IMR-90 (cell line): ENCODE measurements around the gene NOX3. TPM values are rescaled to one million over a fixed set of nuclear protein-coding genes. Genes with fewer than 3 reads are reported as not detected.
"Not testable (repeated sequence)": the region's sequence is repeated elsewhere in the genome, so short reads cannot be mapped to it uniquely, and the experiment has no call there.

Experiments
- ATAC-seq: fragments of 200-7000 bp; cut with Tn5 transposase; 2 replicates; pipeline ENCODE4 v1.9.1; 2020; ENCODE audit warnings: low read depth, mild to moderate bottlenecking, moderate library complexity
- BruUV-seq: library from RNA; stranded (reverse); fragments of 400-500 nt; replicated peaks from 2 replicates; lab custom pipeline; 2021; lab: Mats Ljungman, UMichigan
- CTCF ChIA-PET: fragments of 300-600 bp; formaldehyde crosslinking; extraction: SDS; loops from one replicate; lab custom pipeline; 2021; ENCODE audit warnings: antibody characterized with exemption; lab: Yijun Ruan, JAX
- POLR2A ChIA-PET: fragments of 300-600 bp; sonication (Branson Sonifier 250); formaldehyde crosslinking; loops from one replicate; lab custom pipeline; 2022; ENCODE audit warnings: antibody characterized with exemption; ENCODE audit not compliant: unreplicated experiment; lab: Charles Lee
- DNase-seq: peaks from one replicate; pipeline ENCODE4 v3.0.0; 2013
- H2AFZ ChIP-seq: replicated peaks from 2 replicates; pipeline ENCODE3; 2013; ENCODE audit warnings: low read length, mild to moderate bottlenecking; ENCODE audit not compliant: poor library complexity
- H2AK5ac ChIP-seq: 2 replicates; pipeline ENCODE4 v1.6.1; 2013; ENCODE audit warnings: low read depth, low read length, inconsistent platforms
- H2AK9ac ChIP-seq: replicated peaks from 2 replicates; pipeline ENCODE3; 2013; ENCODE audit warnings: mild to moderate bottlenecking, low read depth, low read length, moderate library complexity; ENCODE audit not compliant: poor library complexity
- H2BK120ac ChIP-seq: 2 replicates; pipeline ENCODE4 v1.6.1; 2013; ENCODE audit warnings: low read depth, low read length, inconsistent platforms
- H2BK15ac ChIP-seq: 3 replicates; pipeline ENCODE4 v1.6.1; 2013; ENCODE audit warnings: low read depth, low read length, inconsistent platforms
- H2BK20ac ChIP-seq: 2 replicates; pipeline ENCODE4 v1.6.1; 2013; ENCODE audit warnings: low read depth, mild to moderate bottlenecking, inconsistent platforms, low read length, moderate library complexity
- H2BK5ac ChIP-seq: 2 replicates; pipeline ENCODE4 v1.6.1; 2013; ENCODE audit warnings: mild to moderate bottlenecking, low read depth, low read length, inconsistent platforms; ENCODE audit not compliant: poor library complexity, severe bottlenecking
- H3K14ac ChIP-seq: replicated peaks from 2 replicates; pipeline ENCODE4 v1.6.1; 2013; ENCODE audit warnings: low read depth, low read length, inconsistent platforms
- H3K18ac ChIP-seq: 2 replicates; pipeline ENCODE4 v1.6.1; 2013; ENCODE audit warnings: low read depth, low read length, control low read depth
- H3K23ac ChIP-seq: 2 replicates; pipeline ENCODE4 v1.6.1; 2013; ENCODE audit warnings: low read depth, low read length, inconsistent platforms
- H3K27ac ChIP-seq: 2 replicates; pipeline ENCODE4 v1.5.1; 2013; ENCODE audit warnings: mild to moderate bottlenecking, control low read depth, low read length; ENCODE audit not compliant: insufficient read depth
- H3K27me3 ChIP-seq: 2 replicates; pipeline ENCODE4 v1.6.1; 2013; ENCODE audit warnings: low read length; ENCODE audit not compliant: control insufficient read depth, insufficient read depth
- H3K36me3 ChIP-seq: 2 replicates; pipeline ENCODE4 v1.6.1; 2013; ENCODE audit warnings: low read length, mixed read lengths; ENCODE audit not compliant: control insufficient read depth, insufficient read depth
- H3K4ac ChIP-seq: 2 replicates; pipeline ENCODE4 v1.6.1; 2013; ENCODE audit warnings: low read depth, low read length, inconsistent platforms
- H3K4me1 ChIP-seq: 2 replicates; pipeline ENCODE4 v1.6.1; 2013; ENCODE audit warnings: low read length, mixed read lengths; ENCODE audit not compliant: control insufficient read depth, insufficient read depth
- H3K4me2 ChIP-seq: 2 replicates; pipeline ENCODE4 v1.6.1; 2013; ENCODE audit warnings: low read depth, mild to moderate bottlenecking, control low read depth, low read length, moderate library complexity
- H3K4me3 ChIP-seq: 2 replicates; pipeline ENCODE4 v1.5.1; 2013; ENCODE audit warnings: low read depth, mild to moderate bottlenecking, control low read depth, low read length, moderate library complexity; ENCODE audit not compliant: insufficient read depth
- H3K56ac ChIP-seq: 2 replicates; pipeline ENCODE4 v1.6.1; 2013; ENCODE audit warnings: low read length, inconsistent platforms; ENCODE audit not compliant: insufficient read depth; ENCODE audit errors: extremely low read depth
- H3K79me1 ChIP-seq, 2 experiments: 2 replicates each; pipeline ENCODE4 v1.6.1; 2013; ENCODE audit warnings: low read length in 2 of 2, inconsistent platforms in 1 of 2, low read depth in 1 of 2
- H3K9ac ChIP-seq: 2 replicates; pipeline ENCODE4 v1.6.1; 2013; ENCODE audit warnings: low read depth, low read length, control low read depth
- H3K9me1 ChIP-seq: 2 replicates; pipeline ENCODE4 v1.6.1; 2013; ENCODE audit warnings: low read length, inconsistent platforms; ENCODE audit not compliant: insufficient read depth
- H3K9me3 ChIP-seq: 2 replicates; pipeline ENCODE4 v1.6.1; 2013; ENCODE audit warnings: low read length; ENCODE audit not compliant: control insufficient read depth, insufficient read depth
- H4K20me1 ChIP-seq: 2 replicates; pipeline ENCODE4 v1.6.1; 2013; ENCODE audit warnings: low read length, inconsistent platforms; ENCODE audit not compliant: insufficient read depth
- H4K5ac ChIP-seq: 2 replicates; pipeline ENCODE4 v1.6.1; 2013; ENCODE audit warnings: mild to moderate bottlenecking, low read depth, low read length, control low read depth
- H4K8ac ChIP-seq, 2 experiments: 2 replicates each; pipeline ENCODE4 v1.6.1; 2013; ENCODE audit warnings: low read depth in 2 of 2, low read length in 2 of 2, control low read depth in 1 of 2, inconsistent platforms in 1 of 2
- H4K91ac ChIP-seq: 2 replicates; pipeline ENCODE4 v1.6.1; 2013; ENCODE audit warnings: low read depth, low read length, inconsistent platforms; ENCODE audit not compliant: insufficient read depth
- WGBS, 2 experiments: methylation state at CpG; one replicate each; pipeline versions ENCODE4 v1.1.5 to v1.1.7; 2013; ENCODE audit warnings: missing lambda C conversion rate in 2 of 2; ENCODE audit not compliant: insufficient read length in 1 of 2; ENCODE audit errors: extremely low coverage in 2 of 2; 5-methylcytosine and 5-hydroxymethylcytosine counted together
- dilution Hi-C: fragments of 300-500 bp; cut with HindIII; formaldehyde crosslinking; loops from one replicate; pipeline ENCODE4 v1.14.3; 2018; ENCODE audit warnings: low sequenced_read_pairs; ENCODE audit not compliant: unreplicated experiment
- in situ Hi-C: fragments of 300-500 bp; cut with MboI; formaldehyde crosslinking; loops from 3 replicates; pipeline ENCODE4 v1.14.3; 2019; ENCODE audit warnings: low sequenced_read_pairs, inconsistent platforms, mixed read lengths
- intact Hi-C: fragments of 100-400 bp; cut with micrococcal nuclease; formaldehyde crosslinking; loops from 2 replicates; pipeline ENCODE4 v1.10.0; 2022
- polyA plus RNA-seq, 3 experiments: library from polyadenylated mRNA; depleted of rRNA; stranded (reverse); fragments of >200 nt; gene quantifications; 2 replicates each; pipeline ENCODE4 v1.2.3, GENCODE V29; 2012; ENCODE audit warnings: low replicate concordance in 1 of 3
- total RNA-seq: library from RNA; depleted of rRNA; stranded (reverse); fragments of >200 nt; gene quantifications from 2 replicates; pipeline ENCODE4 v1.2.3, GENCODE V29; 2012

The NOX3 gene
- total and polyA plus RNA-seq, 2 of the 4 experiments (the other 2 are of a cell fraction), result not detected

DNA sequence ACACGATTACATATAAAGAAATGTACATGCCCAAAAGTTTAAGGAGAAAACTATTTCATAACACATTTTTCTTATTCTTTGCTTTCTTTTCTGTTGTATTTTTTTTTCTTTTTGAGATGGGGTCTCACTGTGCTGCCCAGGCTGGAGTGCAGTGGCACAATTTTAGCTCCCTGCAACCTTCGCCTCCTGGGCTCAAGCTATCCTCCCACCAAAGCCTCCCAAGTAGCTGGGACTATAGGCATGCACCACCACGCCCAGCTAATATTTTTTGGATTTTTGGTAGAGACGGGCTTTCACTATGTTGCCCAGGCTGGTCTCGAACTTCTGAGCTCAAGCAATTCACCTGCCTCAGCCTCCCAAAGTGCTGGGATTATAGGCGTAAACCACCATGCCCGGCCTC, 4.1 kb downstream of the NOX3 start:
- H3K23ac ChIP-seq, H3K79me1 ChIP-seq, ATAC-seq, H2BK5ac ChIP-seq, H4K91ac ChIP-seq, H3K4me3 ChIP-seq, H4K20me1 ChIP-seq, H3K56ac ChIP-seq, H3K9me3 ChIP-seq, H3K14ac ChIP-seq, H3K4ac ChIP-seq, H3K36me3 ChIP-seq, intact Hi-C loops, H2BK15ac ChIP-seq, BruUV-seq, POLR2A ChIA-PET, in situ Hi-C loops, H3K18ac ChIP-seq, H2AFZ ChIP-seq, dilution Hi-C loops, H2BK20ac ChIP-seq, H3K9me1 ChIP-seq, H2AK5ac ChIP-seq, H4K5ac ChIP-seq, H3K27me3 ChIP-seq, H3K4me2 ChIP-seq, H3K27ac ChIP-seq, DNase-seq, H3K4me1 ChIP-seq, CTCF ChIA-PET, H2AK9ac ChIP-seq, H2BK120ac ChIP-seq, H4K8ac ChIP-seq, H3K9ac ChIP-seq: not testable (repeated sequence)
- WGBS, 2 experiments, result 92% methylated on average over 2 of the region's 7 CpGs; no CpG with 5 or more reads in 1 of the 2 experiments
